GM21526 (cell line): ENCODE results near the gene ABHD15.

Experiments
- ATAC-seq: cut with Tn5 transposase; IDR thresholded peaks from one replicate; pipeline ENCODE4 v1.9.1; 2021; ENCODE audit warnings: moderate library complexity; ENCODE audit not compliant: unreplicated experiment, low FRiP score

ABHD15 gene

GRCh38 chr17:29549177-29549923 lies 17.5 kb downstream of the ABHD15 start:
- ATAC-seq, result no peak

GRCh38 chr17:29546830-29547229 lies 20.0 kb downstream of the ABHD15 start:
- no peak for ATAC-seq

GRCh38 chr17:29546085-29546484 lies 20.8 kb downstream of the ABHD15 start:
- ATAC-seq, result no peak

GRCh38 chr17:29544066-29544465 lies 22.8 kb downstream of the ABHD15 start:
- no peak for ATAC-seq

GRCh38 chr17:29533976-29534375 lies 32.9 kb downstream of the ABHD15 start:
- ATAC-seq, result no peak

GRCh38 chr17:29526322-29526721 lies 40.5 kb downstream of the ABHD15 start:
- no peak for ATAC-seq

GRCh38 chr17:29524692-29525091 lies 42.1 kb downstream of the ABHD15 start:
- ATAC-seq, result no peak

- no peak for ATAC-seq
Measured at GRCh38 chr17:29518359-29518758, 48.5 kb downstream of the ABHD15 start.

- no peak for ATAC-seq
Measured at GRCh38 chr17:29514792-29515191, 52.0 kb downstream of the ABHD15 start.

- ATAC-seq, result no peak
Measured at GRCh38 chr17:29510953-29511352, 55.9 kb downstream of the ABHD15 start.
